ENCODE data around the gene TRIM23. TPM values are rescaled to one million over a fixed set of nuclear protein-coding genes. Genes with fewer than 3 reads are reported as not detected.

The TRIM23 gene
- total and polyA plus RNA-seq, 2 of the 4 experiments (the other 2 are of a cell fraction) = 3.7 to 28.9 TPM

GRCh38 chr5:65546141-65546540 is 78.0 kb downstream of the TRIM23 start:
- ATAC-seq (ENCODE audit: low read depth) (no peak), DNase-seq (no peak)
- Histone ChIP-seq H3K23ac (ENCODE audit: low read depth, low read length) (no peak overlapping the region), H3K4me3 (ENCODE audit: insufficient read depth, low read depth, low read length) (no peak overlapping the region), H3K9me3 (ENCODE audit: control insufficient read depth, insufficient read depth, low read length) (no peaks in the 10 kb centered on the region), H4K20me1 (ENCODE audit: insufficient read depth, low read length) (no peaks in the 10 kb centered on the region), H3K4me2 (ENCODE audit: low read depth, low read length) (no peak overlapping the region), H4K91ac (ENCODE audit: insufficient read depth, low read depth, low read length) (no peak overlapping the region), H2BK120ac (ENCODE audit: low read depth, low read length) (no peak overlapping the region), H2BK5ac (ENCODE audit: low read depth, low read length, poor library complexity, severe bottlenecking) (no peak overlapping the region), H3K27me3 (ENCODE audit: control insufficient read depth, insufficient read depth, low read length) (no peaks in the 10 kb centered on the region), H4K5ac (ENCODE audit: low read depth, low read length) (no peak overlapping the region), H3K79me1 (ENCODE audit: low read depth in 1 of 2, low read length in 2 of 2) (no peaks in the 10 kb centered on the region; a peak in 1 of 4 replicates), H3K36me3 (ENCODE audit: control insufficient read depth, insufficient read depth, low read length) (peaks cover 2% of the 10 kb centered on the region; the same call in 1 of the 2 replicates), H2AK9ac (replicated peaks; ENCODE audit: low read depth, low read length, poor library complexity) (no peak overlapping the region), H3K4me1 (ENCODE audit: control insufficient read depth, insufficient read depth, low read length) (no peaks in the 10 kb centered on the region), H2BK15ac (ENCODE audit: low read depth, low read length) (no peak overlapping the region), H3K27ac (ENCODE audit: insufficient read depth, low read length) (no peak overlapping the region), H2AFZ (replicated peaks; ENCODE audit: low read length, poor library complexity) (no peak overlapping the region), H2AK5ac (ENCODE audit: low read depth, low read length) (no peak overlapping the region), H3K14ac (replicated peaks; ENCODE audit: low read depth, low read length) (no peak overlapping the region), H3K18ac (ENCODE audit: low read depth, low read length) (no peak overlapping the region), H4K8ac (ENCODE audit: low read depth in 2 of 2, low read length in 2 of 2) (no peak overlapping the region), H3K4ac (ENCODE audit: low read depth, low read length) (no peak overlapping the region), H3K9me1 (ENCODE audit: insufficient read depth, low read length) (no peaks in the 10 kb centered on the region), H3K56ac (ENCODE audit: extremely low read depth, insufficient read depth, low read length) (no peak overlapping the region), H2BK20ac (ENCODE audit: low read depth, low read length) (no peak overlapping the region), H3K9ac (ENCODE audit: low read depth, low read length) (no peak overlapping the region)
- CTCF ChIA-PET = interaction anchor here (2.1 kb wide), 1 partner anchor 10 kb away, joined by 6 read pairs; no protein-coding TSS in a partner anchor
- no TSS peak for BruUV-seq (replicated peaks)
- in situ Hi-C loops (cut with MboI; ENCODE audit: low sequenced_read_pairs) (no loop called here), dilution Hi-C loops (cut with HindIII; ENCODE audit: low sequenced_read_pairs, unreplicated experiment) (no loop called here), intact Hi-C loops (cut with micrococcal nuclease) (no loop called here)
- TF ChIP-seq BHLHE40 (IDR thresholded peaks at IDR 0.05; ENCODE audit: low read depth, low read length) (no peak), FOS (IDR thresholded peaks at IDR 0.05; ENCODE audit: low read depth, low read length) (no peak), MAZ (IDR thresholded peaks at IDR 0.05; ENCODE audit: borderline replicate concordance, low read depth, low read length) (no peak), RFX5 (IDR thresholded peaks at IDR 0.05; ENCODE audit: low read depth, low read length) (no peak), CEBPB (IDR thresholded peaks at IDR 0.05; ENCODE audit: low read depth, low read length) (no peak), SMC3 (IDR thresholded peaks at IDR 0.05; ENCODE audit: low read depth, low read length) (no peak), MXI1 (IDR thresholded peaks at IDR 0.05; ENCODE audit: borderline replicate concordance, low read depth, low read length) (no peak), POLR2A (IDR thresholded peaks at IDR 0.05; ENCODE audit: low read depth, low read length) (no peak), MAFK (IDR thresholded peaks at IDR 0.05; ENCODE audit: low read depth, low read length) (no peak), CHD1 (IDR thresholded peaks at IDR 0.05; ENCODE audit: low read depth, low read length) (no peak), RAD21 (IDR thresholded peaks at IDR 0.05; ENCODE audit: low read length) (no peak), RCOR1 (IDR thresholded peaks at IDR 0.05; ENCODE audit: insufficient replicate concordance, low read length) (no peak), NFE2L2 (IDR thresholded peaks at IDR 0.05; ENCODE audit: low read depth, low read length) (no peak)
- TF ChIP-seq, protein P1, sequence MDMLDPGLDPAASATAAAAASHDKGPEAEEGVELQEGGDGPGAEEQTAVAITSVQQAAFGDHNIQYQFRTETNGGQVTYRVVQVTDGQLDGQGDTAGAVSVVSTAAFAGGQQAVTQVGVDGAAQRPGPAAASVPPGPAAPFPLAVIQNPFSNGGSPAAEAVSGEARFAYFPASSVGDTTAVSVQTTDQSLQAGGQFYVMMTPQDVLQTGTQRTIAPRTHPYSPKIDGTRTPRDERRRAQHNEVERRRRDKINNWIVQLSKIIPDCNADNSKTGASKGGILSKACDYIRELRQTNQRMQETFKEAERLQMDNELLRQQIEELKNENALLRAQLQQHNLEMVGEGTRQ (IDR thresholded peaks at IDR 0.05; ENCODE audit: low read depth, low read length) = no peak
- TF ChIP-seq, protein P2, sequence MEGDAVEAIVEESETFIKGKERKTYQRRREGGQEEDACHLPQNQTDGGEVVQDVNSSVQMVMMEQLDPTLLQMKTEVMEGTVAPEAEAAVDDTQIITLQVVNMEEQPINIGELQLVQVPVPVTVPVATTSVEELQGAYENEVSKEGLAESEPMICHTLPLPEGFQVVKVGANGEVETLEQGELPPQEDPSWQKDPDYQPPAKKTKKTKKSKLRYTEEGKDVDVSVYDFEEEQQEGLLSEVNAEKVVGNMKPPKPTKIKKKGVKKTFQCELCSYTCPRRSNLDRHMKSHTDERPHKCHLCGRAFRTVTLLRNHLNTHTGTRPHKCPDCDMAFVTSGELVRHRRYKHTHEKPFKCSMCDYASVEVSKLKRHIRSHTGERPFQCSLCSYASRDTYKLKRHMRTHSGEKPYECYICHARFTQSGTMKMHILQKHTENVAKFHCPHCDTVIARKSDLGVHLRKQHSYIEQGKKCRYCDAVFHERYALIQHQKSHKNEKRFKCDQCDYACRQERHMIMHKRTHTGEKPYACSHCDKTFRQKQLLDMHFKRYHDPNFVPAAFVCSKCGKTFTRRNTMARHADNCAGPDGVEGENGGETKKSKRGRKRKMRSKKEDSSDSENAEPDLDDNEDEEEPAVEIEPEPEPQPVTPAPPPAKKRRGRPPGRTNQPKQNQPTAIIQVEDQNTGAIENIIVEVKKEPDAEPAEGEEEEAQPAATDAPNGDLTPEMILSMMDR (conservative IDR thresholded peaks at IDR 0.05; ENCODE audit: low read depth, low read length) = no peak
- POLR2A ChIA-PET (ENCODE audit: unreplicated experiment) = no interaction called here
- no CpG with 5 or more reads among the region's 5 CpGs for WGBS, 2 experiments (ENCODE audit: extremely low coverage in 2 of 2, insufficient read length in 1 of 2)

All from IMR-90 (cell line).